GM12874 (cell line): ENCODE measurements around the gene BCAS3.

Experiments used
- TF ChIP-seq, protein P1 (sequence below): IDR thresholded peaks from 2 replicates; pipeline ENCODE4 v1.5.1; 2011; ENCODE audit warnings: low read depth, mild to moderate bottlenecking, control low read depth, low read length, moderate library complexity; ENCODE audit not compliant: insufficient read depth

Gene BCAS3

GRCh38 chr17:60730273-60730672, 52.6 kb downstream of the BCAS3 start:
- TF ChIP-seq, protein P1, sequence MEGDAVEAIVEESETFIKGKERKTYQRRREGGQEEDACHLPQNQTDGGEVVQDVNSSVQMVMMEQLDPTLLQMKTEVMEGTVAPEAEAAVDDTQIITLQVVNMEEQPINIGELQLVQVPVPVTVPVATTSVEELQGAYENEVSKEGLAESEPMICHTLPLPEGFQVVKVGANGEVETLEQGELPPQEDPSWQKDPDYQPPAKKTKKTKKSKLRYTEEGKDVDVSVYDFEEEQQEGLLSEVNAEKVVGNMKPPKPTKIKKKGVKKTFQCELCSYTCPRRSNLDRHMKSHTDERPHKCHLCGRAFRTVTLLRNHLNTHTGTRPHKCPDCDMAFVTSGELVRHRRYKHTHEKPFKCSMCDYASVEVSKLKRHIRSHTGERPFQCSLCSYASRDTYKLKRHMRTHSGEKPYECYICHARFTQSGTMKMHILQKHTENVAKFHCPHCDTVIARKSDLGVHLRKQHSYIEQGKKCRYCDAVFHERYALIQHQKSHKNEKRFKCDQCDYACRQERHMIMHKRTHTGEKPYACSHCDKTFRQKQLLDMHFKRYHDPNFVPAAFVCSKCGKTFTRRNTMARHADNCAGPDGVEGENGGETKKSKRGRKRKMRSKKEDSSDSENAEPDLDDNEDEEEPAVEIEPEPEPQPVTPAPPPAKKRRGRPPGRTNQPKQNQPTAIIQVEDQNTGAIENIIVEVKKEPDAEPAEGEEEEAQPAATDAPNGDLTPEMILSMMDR: no peak

DNA sequence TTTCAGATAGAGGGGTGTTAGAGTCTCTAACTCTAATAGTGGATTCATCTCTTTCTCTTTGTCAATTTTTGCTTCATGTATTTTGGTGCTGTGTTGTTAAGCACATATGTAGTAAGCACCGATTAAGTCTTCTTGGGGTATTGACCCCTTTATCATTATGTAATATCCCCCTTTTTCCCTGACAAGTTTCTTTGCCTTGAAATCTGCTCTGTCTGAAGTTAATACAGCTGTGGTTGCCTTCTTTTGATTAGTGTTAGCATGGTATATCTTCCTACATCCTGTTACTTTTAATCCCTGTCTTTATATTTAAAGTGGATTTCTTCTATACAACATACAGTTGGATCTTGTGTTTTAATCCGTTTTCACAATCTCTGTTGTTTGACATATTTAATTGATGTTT, 60.6 kb downstream of the BCAS3 start:
- TF ChIP-seq, protein P1: no peak

GRCh38 chr17:60740584-60740983, 62.9 kb downstream of the BCAS3 start:
- TF ChIP-seq, protein P1: no peak

GRCh38 chr17:60741031-60741430, 63.4 kb downstream of the BCAS3 start:
- TF ChIP-seq, protein P1: no peak

DNA sequence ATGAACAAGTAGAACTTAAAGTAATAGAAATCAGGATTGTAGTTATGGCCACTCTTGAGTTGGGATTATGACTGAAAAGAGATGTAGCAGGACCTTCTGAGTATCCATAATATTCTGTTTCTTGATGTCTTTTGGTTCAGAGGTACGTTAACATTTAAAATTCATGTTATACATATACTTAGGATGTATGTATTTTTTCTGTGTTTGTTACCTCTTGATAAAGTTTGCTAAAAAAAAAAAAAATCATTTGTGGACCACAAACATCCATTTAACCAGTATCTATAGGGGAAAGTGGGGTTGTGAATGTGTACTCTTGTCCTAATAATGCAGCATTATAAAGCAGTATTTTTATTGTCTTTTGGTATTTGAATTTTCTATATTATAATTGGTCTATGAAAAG, 65.6 kb downstream of the BCAS3 start:
- TF ChIP-seq, protein P1: no peak

DNA sequence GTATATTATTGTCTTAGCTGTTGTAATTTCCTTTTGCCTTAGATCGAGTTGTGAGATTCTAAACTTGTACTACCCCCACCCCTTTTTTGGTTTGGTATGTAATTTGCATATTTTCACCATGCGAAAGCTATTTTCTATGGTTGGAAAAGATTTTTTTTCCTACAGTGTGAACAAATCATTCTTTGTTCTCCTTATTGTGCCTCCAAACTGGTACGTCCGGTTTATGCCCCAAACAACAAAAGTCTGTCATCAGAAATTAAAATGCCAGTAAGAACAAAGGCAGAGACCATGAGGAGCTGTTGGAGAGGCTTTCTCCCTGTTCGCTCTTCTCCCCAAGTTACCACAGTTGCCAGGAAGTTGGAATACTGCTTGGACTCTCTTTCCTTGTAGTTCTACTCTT, 66.1 kb downstream of the BCAS3 start:
- TF ChIP-seq, protein P1: no peak

DNA sequence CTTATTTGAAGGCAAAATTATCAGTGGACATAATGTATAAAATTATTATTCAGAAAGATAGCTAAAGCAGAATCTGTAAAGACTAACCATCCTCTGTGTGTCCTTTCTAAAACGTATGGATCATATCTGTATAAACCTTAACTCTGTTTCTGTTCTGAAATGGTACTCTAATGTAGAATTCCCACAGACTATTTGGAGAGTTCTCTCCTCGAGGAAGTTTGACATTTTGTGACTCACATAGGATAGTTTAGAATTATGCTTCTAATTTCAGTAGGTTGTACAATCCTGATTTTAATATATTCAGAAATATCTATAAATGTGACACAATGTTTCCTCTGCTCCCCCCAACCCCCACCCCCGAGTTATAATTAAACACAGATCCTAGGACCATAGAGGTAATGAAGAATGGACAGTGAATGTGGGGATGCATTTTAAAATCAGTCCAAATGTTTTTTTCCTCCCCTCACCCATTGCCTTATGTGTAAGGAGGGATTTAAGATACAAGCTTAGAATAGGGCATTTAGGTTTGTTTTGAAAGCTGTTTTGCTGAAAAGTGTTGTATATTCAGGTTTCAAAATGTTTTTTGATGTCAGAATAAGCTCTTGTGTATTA, 66.8 kb downstream of the BCAS3 start:
- TF ChIP-seq, protein P1: no peak
